HG03039 (cell line): ENCODE results near the gene ZMAT5.

ENCODE experiments used
- ATAC-seq: cut with Tn5 transposase; IDR thresholded peaks from one replicate; pipeline ENCODE4 v1.9.1; 2021; ENCODE audit warnings: mild to moderate bottlenecking, moderate library complexity; ENCODE audit not compliant: unreplicated experiment

ZMAT5 gene

GRCh38 chr22:29692327-29692640 is 74.5 kb downstream of the ZMAT5 start:
- no peak for ATAC-seq

GRCh38 chr22:29691636-29692326 is 75.0 kb downstream of the ZMAT5 start:
- ATAC-seq: no peak

- no peak for ATAC-seq
These were observed 76.3 kb downstream of the ZMAT5 start for GRCh38 chr22:29690476-29690875.

GRCh38 chr22:29689880-29690213 is 77.0 kb downstream of the ZMAT5 start:
- no peak for ATAC-seq

GRCh38 chr22:29689206-29689879 is 77.5 kb downstream of the ZMAT5 start:
- ATAC-seq: no peak

GRCh38 chr22:29684244-29684643 is 82.6 kb downstream of the ZMAT5 start:
- ATAC-seq: no peak

- no peak for ATAC-seq
These were observed 83.3 kb downstream of the ZMAT5 start for GRCh38 chr22:29683536-29683935.
